ENCODE measurements around the gene LAMB3. TPM values are rescaled to one million over a fixed set of nuclear protein-coding genes. Genes with fewer than 3 reads are reported as not detected.

LAMB3 gene
- total RNA-seq, 1 experiment from 2014 or later: 1.3 TPM

GRCh38 chr1:209634005-209634737 lies 18.1 kb downstream of the LAMB3 start:
- DNase-seq (ENCODE audit: low spot score): no peak

- no peak for DNase-seq (ENCODE audit: low spot score)
Measured at GRCh38 chr1:209633335-209633997, 18.8 kb downstream of the LAMB3 start.

GRCh38 chr1:209630383-209631225 lies 21.6 kb downstream of the LAMB3 start:
- no peak for DNase-seq (ENCODE audit: low spot score)

GRCh38 chr1:209629621-209630382 lies 22.4 kb downstream of the LAMB3 start:
- no peak for DNase-seq (ENCODE audit: low spot score)

GRCh38 chr1:209628618-209629299 lies 23.5 kb downstream of the LAMB3 start:
- DNase-seq (ENCODE audit: low spot score): no peak

GRCh38 chr1:209627732-209628196 lies 24.5 kb downstream of the LAMB3 start:
- DNase-seq (ENCODE audit: low spot score): peak; percentile 68

- DNase-seq (ENCODE audit: low spot score): no peak
Measured at GRCh38 chr1:209627027-209627731, 25.0 kb downstream of the LAMB3 start.

GRCh38 chr1:209626346-209627026 lies 25.7 kb downstream of the LAMB3 start:
- no peak for DNase-seq (ENCODE audit: low spot score)

- DNase-seq (ENCODE audit: low spot score): no peak
Measured at GRCh38 chr1:209625791-209626285, 26.4 kb downstream of the LAMB3 start.

- no peak for DNase-seq (ENCODE audit: low spot score)
Measured at GRCh38 chr1:209624558-209625549, 27.4 kb downstream of the LAMB3 start.

- no peak for DNase-seq (ENCODE audit: low spot score)
Measured at GRCh38 chr1:209622841-209623829, 29.1 kb downstream of the LAMB3 start.

- no peak for DNase-seq (ENCODE audit: low spot score)
Measured at GRCh38 chr1:209621741-209622655, 30.2 kb downstream of the LAMB3 start.

GRCh38 chr1:209621286-209621685 lies 30.9 kb downstream of the LAMB3 start:
- no peak for DNase-seq (ENCODE audit: low spot score)

GRCh38 chr1:209620487-209620884 lies 31.7 kb downstream of the LAMB3 start:
- DNase-seq (ENCODE audit: low spot score): no peak

GRCh38 chr1:209619696-209620486 lies 32.3 kb downstream of the LAMB3 start:
- no peak for DNase-seq (ENCODE audit: low spot score)

All from H4 (cell line).